Stimulated activated CD4-positive, alpha-beta T cell treated with anti-CD3 and anti-CD28 coated beads, Interleukin-12 subunit alpha, Interleukin-12 subunit beta, amount 100 ng/mL, for 4 hours (primary cell): ENCODE results near the gene SERPIND1.
"Not testable (repeated sequence)": the region's sequence is repeated elsewhere in the genome, so short reads cannot be mapped to it uniquely, and the experiment has no call there.

Source experiments
- DNase-seq: peaks from one replicate; pipeline ENCODE4 v3.0.0-alpha.2; 2020

SERPIND1 gene

DNA sequence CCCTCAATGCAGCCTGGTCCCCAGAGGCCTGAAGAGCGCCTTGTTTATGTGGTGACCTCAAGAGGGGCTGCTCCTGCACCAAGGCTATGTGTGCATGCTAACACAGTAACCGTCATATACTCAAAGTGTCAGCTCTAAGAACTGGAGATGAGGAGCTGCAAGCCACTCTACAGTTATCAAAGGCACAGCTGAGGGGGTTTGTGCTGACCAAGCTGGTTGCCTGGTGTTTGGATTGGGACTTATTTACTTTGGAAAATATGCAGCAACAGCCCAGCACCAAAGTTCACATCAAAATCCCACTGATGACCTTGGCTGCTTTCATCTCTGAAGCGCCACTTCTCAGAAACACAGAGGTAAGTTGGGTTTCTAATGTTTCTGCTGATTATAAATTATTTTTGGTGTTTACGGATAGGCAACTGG is at the start of gene SERPIND1:
Gene SERPIND1 (plus strand): TSS at position 321 of the 420 bp plus-strand sequence. CDS start 5,200 bp downstream, outside the sequence.
- no peak for DNase-seq

- no peak for DNase-seq
Measured at GRCh38 chr22:20724676-20725454, 49.0 kb upstream of the SERPIND1 start.

- no peak for DNase-seq
Measured at GRCh38 chr22:20725987-20726558, 47.8 kb upstream of the SERPIND1 start.

GRCh38 chr22:20727118-20728015 is 46.5 kb upstream of the SERPIND1 start:
- no peak for DNase-seq

DNA sequence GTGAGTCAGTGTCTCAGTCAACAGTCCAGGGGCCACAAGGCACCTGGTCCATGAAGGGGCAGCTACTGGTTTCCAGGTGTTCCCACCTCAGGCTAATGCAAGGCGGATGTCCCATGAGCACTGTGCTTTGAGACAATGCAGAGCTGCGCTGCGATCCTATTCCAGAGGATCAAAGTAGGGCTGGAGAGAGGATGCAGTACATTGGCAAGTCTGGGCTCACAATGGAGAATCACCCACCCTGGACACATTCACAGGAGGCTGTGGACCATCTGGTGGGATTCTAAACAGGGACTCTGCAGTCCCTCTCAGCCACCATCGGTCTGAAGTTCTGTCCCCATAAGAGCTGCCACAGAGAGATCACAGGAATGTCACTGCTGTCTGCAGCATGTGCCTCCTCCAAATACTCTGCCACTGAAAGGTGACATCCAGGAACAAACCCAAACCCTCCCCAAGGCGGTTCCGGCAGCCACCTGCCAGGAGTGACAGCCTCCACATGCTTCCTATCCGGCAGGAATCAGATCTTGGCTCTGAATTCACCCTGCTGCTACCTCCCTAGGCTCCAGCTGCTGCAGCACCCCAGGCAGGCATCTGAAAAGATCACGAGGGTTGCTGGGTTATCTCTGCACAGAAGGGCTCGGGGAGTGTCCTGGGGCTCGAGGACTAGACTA is 45.3 kb upstream of the SERPIND1 start:
- DNase-seq: no peak

DNA sequence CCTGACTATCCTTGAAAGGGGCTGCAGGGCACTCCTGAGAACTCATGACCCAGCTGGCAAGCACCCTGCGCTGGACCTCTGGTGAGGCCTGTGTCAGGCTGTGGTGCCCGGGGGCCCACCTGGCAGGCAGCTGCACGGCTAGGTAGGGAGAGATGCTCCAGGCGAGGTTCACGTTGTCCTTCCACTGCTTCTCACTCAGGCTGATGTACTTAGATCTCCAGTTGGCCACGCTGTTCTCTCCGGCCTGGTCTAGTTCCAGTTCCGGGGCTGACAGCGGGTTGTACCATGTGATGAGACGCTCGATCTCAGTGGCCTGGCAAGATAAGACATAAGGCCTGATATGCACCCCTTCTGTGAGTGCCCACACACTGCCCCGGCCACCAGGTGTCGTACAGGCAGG is 44.7 kb upstream of the SERPIND1 start:
- no peak for DNase-seq

- DNase-seq: not testable (repeated sequence)
Measured at GRCh38 chr22:20732431-20732830, 41.5 kb upstream of the SERPIND1 start.

GRCh38 chr22:20735356-20736162 is 38.4 kb upstream of the SERPIND1 start:
- DNase-seq: not testable (repeated sequence)

GRCh38 chr22:20736891-20737290 is 37.0 kb upstream of the SERPIND1 start:
- not testable (repeated sequence) for DNase-seq

- DNase-seq: no peak
Measured at GRCh38 chr22:20738394-20739089, 35.4 kb upstream of the SERPIND1 start.

- no peak for DNase-seq
Measured at GRCh38 chr22:20740222-20740951, 33.5 kb upstream of the SERPIND1 start.

DNA sequence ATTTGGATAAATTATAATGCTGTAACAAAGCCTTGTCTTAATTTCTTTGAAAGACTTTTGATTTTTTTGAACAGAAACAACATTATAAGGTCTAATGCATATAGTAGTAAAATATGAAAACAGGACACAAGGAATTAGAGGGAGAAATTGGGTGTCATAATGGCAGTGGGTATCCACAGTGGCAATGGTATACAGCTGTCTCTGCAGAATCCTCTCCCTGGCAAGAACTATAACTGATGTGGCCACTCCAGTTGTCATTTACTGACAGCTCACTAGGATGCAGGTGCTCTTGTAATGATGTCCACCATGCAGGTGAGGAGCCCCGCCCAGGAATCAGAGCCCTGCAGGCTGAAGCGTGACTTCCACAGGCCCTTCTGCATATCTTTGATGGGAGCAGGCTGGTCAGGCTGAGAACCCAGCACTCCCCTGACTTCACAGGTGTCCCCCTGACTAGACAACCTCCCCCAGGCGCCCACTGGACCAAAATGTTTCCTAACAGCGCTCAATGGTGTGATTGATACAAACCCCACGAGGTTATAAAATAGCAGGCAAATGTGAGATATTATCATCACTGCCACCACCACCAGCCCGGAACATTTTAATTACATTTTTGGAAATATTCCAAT is 32.8 kb upstream of the SERPIND1 start:
- no peak for DNase-seq

DNA sequence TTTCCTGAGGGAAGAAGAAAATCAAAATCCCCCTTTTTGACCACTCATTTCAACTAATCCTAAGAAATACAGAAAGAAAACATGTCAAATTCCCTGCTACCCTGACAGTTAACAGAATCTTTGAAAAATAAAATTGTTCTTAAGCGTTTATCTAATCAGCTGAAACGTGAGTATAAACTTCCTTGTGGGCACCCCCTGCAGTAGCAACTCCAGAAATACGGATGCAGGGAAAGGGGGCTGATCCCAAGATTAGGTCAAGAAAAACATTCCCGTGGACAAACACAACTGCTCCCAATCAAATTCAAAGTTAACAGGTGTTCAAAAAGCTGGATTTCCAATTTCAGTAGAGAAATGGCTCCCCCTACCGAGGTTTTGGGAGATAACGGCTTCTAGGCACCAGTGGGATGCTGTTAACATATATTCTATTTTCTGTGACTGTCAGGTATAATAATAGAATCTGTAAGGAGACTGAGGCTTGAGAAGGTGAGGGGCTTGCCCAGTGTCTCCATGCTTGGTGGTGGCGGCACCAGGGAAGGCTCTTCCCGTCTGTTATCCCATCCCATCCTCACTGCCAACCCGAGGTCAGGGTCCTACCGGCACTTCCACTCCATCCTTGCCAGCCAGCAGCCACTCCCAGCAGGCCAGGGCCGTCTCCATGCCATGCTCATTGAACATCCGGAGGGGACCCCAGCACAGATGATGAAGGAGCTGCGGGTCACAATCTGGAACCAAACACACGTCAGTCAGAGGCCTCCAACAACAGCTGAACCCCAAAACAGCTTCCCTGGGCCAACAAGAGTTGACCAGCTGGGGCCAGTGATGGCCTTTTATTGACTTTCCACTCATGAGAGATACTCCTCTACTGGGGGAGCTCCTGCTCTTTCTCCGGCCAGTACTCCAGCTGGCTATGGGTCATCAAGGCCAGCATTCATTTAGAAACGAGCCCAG is 32.0 kb upstream of the SERPIND1 start:
- DNase-seq: peak; percentile 25

- DNase-seq: no peak
Measured at GRCh38 chr22:20742764-20743163, 31.1 kb upstream of the SERPIND1 start.

DNA sequence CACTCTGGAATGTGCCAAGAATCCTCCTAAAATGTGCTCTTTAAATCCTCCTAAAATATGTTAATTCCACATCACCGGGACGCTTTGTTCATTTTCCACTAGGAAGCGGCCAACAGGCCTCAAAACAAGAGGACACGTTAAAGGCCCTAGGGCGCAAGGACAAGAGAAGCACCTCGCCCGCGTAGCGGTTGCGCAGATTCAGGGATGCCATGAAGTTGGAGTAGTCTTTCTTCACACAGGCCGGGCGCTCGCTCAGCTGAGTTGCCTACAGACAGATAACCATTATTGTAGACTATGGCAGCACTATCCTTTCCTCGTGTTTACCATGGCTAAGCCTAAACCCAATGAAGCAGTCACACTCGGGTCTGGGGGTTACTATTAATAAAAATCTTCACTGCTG is 29.5 kb upstream of the SERPIND1 start:
- DNase-seq: no peak

GRCh38 chr22:20745119-20745518 is 28.8 kb upstream of the SERPIND1 start:
- no peak for DNase-seq

- DNase-seq: no peak
Measured at GRCh38 chr22:20746431-20747189, 27.3 kb upstream of the SERPIND1 start.

DNA sequence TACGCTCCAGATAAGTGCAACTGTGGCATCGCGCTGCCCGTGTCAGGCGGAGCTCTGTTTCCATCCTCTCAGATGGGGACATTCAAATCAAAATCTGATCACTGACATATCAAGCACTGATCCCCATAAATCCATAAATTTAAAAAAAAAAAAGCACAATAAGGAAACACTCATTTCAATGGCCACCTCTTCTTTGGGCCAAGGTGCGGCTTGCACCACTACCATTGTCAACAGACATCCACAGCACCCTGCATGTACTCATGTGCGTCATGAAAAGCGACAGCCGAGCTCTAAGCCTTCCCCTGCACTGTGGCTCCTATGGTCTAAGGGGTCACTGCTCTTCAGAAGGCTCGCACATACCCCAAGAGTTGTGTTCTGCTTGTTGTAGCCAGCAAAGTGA is 26.7 kb upstream of the SERPIND1 start:
- no peak for DNase-seq
